HG03135 (cell line): ENCODE results near the gene SETBP1.

Experiments used
- ATAC-seq: cut with Tn5 transposase; IDR thresholded peaks from one replicate; pipeline ENCODE4 v1.9.1; 2021; ENCODE audit warnings: mild to moderate bottlenecking, moderate library complexity; ENCODE audit not compliant: unreplicated experiment

Gene SETBP1

DNA sequence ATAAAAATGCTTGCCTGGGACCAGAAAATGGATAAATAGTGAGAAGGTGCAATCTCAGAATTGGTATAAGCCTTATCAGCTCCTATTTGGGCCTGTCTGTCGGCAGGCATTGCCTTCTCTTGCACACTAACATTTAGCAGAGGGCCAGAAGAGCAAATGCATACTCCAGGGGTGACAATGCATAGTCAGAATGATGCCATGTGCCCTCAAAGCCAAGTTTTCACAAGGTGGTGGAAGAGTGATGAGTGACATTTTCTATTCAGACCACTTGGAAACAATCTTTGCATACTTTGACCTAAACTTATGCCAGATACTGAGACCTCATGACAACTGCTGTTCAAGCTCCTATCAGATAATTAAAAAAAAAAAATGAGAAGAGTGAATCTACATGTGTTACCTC, 276.3 kb downstream of the SETBP1 start:
- ATAC-seq, result no peak

GRCh38 chr18:44957461-44957860, 276.8 kb downstream of the SETBP1 start:
- ATAC-seq, result no peak

- no peak for ATAC-seq
These were observed 277.4 kb downstream of the SETBP1 start for GRCh38 chr18:44958040-44958439.

DNA sequence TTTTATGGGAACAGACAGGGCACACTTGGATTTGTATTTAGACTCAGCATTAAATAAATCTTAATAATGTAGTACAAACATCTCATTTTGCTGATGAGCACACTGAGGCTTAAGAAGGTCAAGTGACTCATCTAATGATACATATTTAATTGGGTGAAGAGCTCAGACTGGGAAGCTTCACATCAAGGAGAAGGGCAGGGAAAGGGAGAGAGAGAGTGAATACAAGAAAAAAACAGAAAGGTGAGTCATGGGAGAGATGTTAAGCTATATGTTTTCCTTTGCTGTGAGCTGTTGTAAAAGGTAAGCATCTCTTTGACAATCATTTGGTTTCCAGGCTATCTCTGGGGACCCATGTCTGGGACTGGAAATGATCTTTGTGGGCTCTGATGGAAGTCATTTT, 277.8 kb downstream of the SETBP1 start:
- no peak for ATAC-seq

DNA sequence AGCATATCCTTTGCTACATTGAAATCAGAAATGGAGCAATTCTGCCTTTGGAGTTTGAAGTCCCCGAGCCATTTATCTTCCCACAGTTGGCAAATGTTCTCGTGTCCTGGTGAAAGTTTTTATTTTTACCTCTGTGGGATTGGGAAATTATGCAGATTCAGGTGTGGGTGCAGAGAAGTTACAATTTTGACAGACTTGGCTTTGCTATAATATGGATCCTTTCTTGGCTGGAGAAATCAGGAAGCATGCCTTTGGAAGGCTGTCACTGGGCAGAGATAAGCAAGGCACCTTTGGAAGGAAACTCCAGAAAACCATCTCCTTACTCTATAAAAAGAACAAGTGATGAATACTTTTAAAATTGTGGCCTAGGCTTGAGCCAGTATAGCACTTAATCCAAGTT, 278.3 kb downstream of the SETBP1 start:
- no peak for ATAC-seq

DNA sequence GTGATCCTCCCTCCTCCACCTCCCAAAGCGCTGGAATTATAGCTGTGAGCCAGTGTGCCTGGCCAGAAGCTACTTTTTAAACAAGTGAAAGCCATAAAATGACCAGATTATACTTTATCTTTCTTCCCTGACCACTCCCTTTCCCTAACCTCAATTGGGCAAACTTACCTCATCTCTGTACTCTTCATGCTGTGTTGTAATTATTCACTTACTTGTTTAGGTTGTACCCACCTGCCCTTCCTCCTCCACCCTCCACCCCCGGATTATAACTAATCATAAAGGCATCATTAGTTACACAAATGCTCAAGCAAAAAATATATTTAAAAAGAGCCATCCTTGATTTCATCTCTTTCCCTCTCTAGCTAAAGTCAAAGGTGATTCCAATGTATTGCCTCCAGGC, 279.9 kb downstream of the SETBP1 start:
- no peak for ATAC-seq

- ATAC-seq, result no peak
These were observed 280.8 kb downstream of the SETBP1 start for GRCh38 chr18:44961288-44961995.

DNA sequence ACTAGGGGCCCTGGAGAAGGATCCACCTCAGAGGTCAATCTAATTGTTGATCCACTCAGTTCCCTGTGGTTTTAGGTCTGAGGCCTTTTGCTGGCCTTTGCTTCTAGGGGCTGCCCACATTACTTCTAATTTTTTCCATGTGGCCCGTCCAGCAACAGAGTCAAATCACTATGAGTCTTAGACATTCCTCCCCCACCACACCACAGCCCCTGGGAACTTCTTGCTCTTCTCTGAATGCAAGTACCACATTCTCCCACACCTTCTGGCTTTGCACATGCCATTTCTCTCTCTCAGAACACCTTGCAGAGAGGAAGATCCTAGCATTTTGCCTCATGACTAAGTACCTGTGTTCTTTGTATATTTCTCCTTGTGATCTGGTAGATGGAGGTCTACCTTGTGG, 286.9 kb downstream of the SETBP1 start:
- no peak for ATAC-seq

DNA sequence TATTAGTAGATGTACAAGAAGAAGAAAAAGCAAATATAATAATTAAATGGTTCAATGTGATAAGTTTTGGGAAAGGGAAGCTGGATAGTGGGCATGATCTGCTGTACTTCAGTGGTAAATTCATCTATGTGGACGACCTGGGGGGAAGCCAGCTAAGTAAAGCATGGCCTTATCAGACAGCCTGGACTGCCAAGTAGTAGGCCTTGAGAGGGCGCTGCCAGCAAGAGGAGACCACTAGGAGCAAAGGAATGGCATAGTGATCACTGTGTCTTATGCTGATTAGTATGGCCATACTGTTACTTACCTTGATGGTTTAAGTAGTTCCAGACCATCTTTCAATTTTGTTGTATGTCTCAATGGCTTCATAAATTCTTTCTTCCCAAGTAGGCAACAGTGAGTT, 287.6 kb downstream of the SETBP1 start:
- no peak for ATAC-seq

DNA sequence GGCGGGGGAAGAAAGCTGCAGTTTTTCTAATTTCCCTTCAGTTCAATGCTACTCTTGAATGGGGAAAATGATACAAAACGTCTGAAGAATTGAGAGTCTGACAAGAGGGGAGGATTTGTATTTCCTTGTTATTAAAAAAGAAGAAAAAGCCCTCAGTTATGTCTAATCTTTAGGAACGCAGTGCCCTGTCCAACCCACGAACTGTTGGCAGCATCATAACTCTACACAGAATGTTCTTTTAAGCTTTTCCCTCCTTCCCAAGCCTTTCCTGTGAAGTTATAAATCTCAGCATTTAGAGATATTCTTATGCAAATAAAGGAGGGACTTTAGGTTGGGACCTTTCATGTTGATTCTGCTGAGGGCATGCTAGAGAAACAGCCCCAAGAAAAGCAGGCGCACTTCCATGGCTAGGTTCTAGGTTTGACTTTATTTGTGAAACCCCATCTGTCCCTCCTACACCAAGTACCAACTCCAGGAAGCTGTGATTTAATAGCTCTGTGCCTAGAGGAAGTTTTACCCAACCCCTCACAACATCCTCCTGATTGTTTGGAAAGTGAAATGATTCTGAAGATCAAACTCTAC, 288.6 kb downstream of the SETBP1 start:
- ATAC-seq, result no peak

DNA sequence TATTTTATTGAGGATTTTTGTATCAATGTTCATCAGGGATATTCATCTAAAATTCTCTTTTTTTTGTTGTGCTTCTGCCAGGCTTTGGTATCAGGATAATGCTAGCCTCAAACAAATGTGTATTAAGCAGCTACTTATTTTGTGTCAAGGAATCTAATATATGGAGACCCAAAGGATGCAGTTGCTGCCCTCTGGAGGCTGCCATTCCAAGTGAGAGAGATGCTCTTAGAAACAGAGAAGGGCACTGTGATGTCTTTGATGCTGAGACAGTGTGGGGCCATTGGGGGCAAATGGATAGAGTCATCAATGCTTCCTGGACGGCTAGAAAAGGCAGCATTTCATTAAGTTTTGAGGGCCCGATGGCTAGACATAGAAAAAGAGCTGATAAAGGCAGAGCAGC, 292.6 kb downstream of the SETBP1 start:
- no peak for ATAC-seq

- ATAC-seq, result no peak
These were observed 293.5 kb downstream of the SETBP1 start for GRCh38 chr18:44974174-44974573.

DNA sequence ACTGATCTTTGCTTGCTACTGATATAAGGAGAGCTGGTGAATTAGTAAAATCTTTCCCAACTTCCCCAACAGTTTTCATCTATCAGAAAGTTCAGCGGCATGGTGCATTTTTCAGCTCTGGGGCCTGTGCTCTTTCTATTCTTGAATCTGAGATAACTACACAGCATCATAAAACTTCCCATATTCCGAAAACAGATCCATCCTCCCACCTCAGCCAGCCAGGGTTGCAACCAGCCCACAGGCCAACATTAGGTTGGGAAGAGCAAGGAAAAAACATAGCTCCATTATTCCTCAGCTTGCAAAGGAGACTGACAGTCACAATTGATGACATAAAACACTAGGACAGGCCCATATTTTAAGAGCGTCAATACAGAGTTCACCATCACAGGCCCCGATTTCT, 297.2 kb downstream of the SETBP1 start:
- no peak for ATAC-seq

- ATAC-seq, result no peak
These were observed 299.1 kb downstream of the SETBP1 start for GRCh38 chr18:44979748-44980147.

DNA sequence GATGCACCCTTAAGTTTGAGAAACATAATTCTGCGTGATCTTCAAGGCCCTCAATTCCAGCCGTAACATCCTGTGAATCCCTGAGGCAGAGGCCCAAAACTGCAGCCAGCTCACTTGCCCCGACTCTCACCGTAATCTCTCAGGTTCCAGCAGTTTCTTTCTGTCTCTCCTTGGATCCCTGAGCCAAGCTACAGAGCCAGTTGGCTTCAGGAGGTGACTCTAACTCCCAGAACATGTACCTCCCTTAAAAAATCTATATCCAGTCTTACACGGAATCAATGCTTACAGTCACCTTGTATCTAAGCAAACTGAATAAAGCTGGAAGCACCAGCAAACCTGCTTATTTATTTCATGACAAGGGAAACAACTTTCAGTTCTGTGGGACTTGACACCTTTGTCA, 300.4 kb downstream of the SETBP1 start:
- ATAC-seq, result no peak

- ATAC-seq, result no peak
These were observed 306.2 kb downstream of the SETBP1 start for GRCh38 chr18:44986933-44987332.

- no peak for ATAC-seq
These were observed 306.7 kb downstream of the SETBP1 start for GRCh38 chr18:44987371-44987770.

- no peak for ATAC-seq
These were observed 308.3 kb downstream of the SETBP1 start for GRCh38 chr18:44988821-44989587.

DNA sequence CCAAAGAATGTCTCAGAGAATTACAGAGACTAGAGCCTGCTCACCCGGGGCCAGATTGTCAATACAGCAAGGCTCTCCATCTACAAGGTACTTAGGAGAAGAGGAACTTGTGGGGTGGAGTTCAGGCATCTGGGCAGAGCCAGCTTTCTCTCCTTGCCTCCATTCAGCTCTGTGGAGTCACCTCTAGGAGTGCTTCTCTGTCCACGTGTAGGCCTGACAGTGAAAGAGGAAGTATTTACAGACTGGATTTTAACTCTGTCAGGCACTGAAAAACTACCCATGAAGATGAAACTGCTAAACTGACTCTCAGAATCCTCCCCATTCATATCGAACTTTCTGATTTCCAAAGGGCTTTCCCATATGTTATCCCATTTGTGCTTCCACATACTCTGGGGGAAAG, 315.6 kb downstream of the SETBP1 start:
- ATAC-seq, result no peak

- ATAC-seq, result no peak
These were observed 316.5 kb downstream of the SETBP1 start for GRCh38 chr18:44997174-44997573.

- no peak for ATAC-seq
These were observed 317.7 kb downstream of the SETBP1 start for GRCh38 chr18:44998360-44998759.

DNA sequence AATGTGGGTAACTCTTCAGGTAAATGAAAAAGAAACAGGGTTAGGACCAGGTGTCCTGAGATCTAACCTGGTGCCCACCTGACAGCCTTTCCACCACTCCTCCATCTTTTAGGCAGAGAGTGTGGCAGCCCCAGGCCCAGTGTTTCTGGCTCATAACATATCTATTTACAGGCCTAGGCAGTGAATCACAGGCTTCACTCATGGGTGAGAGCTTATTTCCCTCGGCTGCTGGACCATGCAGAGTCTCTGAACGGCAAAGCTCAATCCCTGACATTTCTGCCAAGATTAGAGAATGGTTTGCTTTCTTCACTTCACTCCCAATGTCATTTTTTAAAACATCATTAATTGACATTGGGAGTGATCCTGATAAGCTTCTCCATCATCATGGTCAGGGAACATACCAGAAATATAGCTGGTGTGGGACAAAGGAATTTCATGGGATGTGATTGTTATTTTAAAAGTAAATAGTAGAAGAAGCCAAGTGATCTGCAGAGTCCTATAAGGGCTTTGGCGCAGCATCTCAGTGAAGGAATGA, 323.9 kb downstream of the SETBP1 start:
- ATAC-seq, result no peak
